Osteocyte (in vitro differentiated cells): ENCODE data around the gene DOCK3. TPM values are rescaled to one million over a fixed set of nuclear protein-coding genes. Genes with fewer than 3 reads are reported as not detected.

Experiments
- DNase-seq: peaks from one replicate; pipeline ENCODE4 v3.0.0; 2021; ENCODE audit warnings: mixed read lengths; ENCODE audit not compliant: unreplicated experiment; ENCODE audit errors: extremely low spot score
- H3K27ac Mint-ChIP-seq: one replicate; pipeline ENCODE4 v1.8.0; 2021; ENCODE audit warnings: mild to moderate bottlenecking, mixed read lengths; ENCODE audit not compliant: unreplicated experiment
- H3K27me3 Mint-ChIP-seq: one replicate; pipeline ENCODE4 v1.8.0; 2021; ENCODE audit warnings: mixed read lengths; ENCODE audit not compliant: unreplicated experiment
- H3K36me3 Mint-ChIP-seq: one replicate; pipeline ENCODE4 v1.8.0; 2021; ENCODE audit warnings: mixed read lengths; ENCODE audit not compliant: unreplicated experiment
- H3K4me1 Mint-ChIP-seq: one replicate; pipeline ENCODE4 v1.8.0; 2021; ENCODE audit warnings: mixed read lengths; ENCODE audit not compliant: unreplicated experiment
- H3K4me3 Mint-ChIP-seq: one replicate; pipeline ENCODE4 v1.8.0; 2021; ENCODE audit warnings: mild to moderate bottlenecking, moderate library complexity, mixed read lengths; ENCODE audit not compliant: unreplicated experiment
- H3K9me3 Mint-ChIP-seq: one replicate; pipeline ENCODE4 v1.8.0; 2021; ENCODE audit warnings: mixed read lengths; ENCODE audit not compliant: unreplicated experiment
- CTCF ChIP-seq: fragments of 200-600 bp; sonication (generic); IDR thresholded peaks from 2 replicates; pipeline ENCODE4 v1.5.0; 2021; ENCODE audit warnings: antibody characterized with exemption, mild to moderate bottlenecking, moderate library complexity
- total RNA-seq: library from RNA; stranded (reverse); gene quantifications from 2 replicates; pipeline ENCODE4 v1.2.1, GENCODE V29; 2021

The DOCK3 gene
- total RNA-seq, 1 donor from 2014 or later = 0.24 TPM

GRCh38 chr3:51336261-51336660 lies 661.5 kb downstream of the DOCK3 start:
- Mint-ChIP-seq H3K4me3 (no peak overlapping the region), H3K27me3 (no peaks in the 10 kb centered on the region), H3K27ac (no peak overlapping the region), H3K9me3 (no peaks in the 10 kb centered on the region), H3K36me3 (no peaks in the 10 kb centered on the region), H3K4me1 (peaks cover 23% of the 10 kb centered on the region)
- DNase-seq = no peak
- TF ChIP-seq CTCF = no peak

GRCh38 chr3:51337666-51338065 lies 662.9 kb downstream of the DOCK3 start:
- Mint-ChIP-seq H3K27ac (no peak overlapping the region), H3K36me3 (no peaks in the 10 kb centered on the region), H3K9me3 (no peaks in the 10 kb centered on the region)

GRCh38 chr3:51338632-51339031 lies 663.9 kb downstream of the DOCK3 start:
- DNase-seq = no peak
- no peak overlapping the region for H3K4me3 Mint-ChIP-seq
- no peaks in the 10 kb centered on the region for H3K36me3 Mint-ChIP-seq
- no peaks in the 10 kb centered on the region for H3K9me3 Mint-ChIP-seq
- peaks cover 25% of the 10 kb centered on the region for H3K4me1 Mint-ChIP-seq
- H3K27ac Mint-ChIP-seq = no peak overlapping the region
- no peak for TF ChIP-seq CTCF
- H3K27me3 Mint-ChIP-seq = no peaks in the 10 kb centered on the region

More at GRCh38 chr3:51337666-51338065, 662.9 kb downstream of the DOCK3 start:
- Mint-ChIP-seq H3K27me3 (no peaks in the 10 kb centered on the region), H3K4me1 (peaks cover 24% of the 10 kb centered on the region), H3K4me3 (no peak overlapping the region)
- no peak for TF ChIP-seq CTCF
- DNase-seq = no peak

GRCh38 chr3:51340013-51340829 lies 665.5 kb downstream of the DOCK3 start:
- TF ChIP-seq CTCF = no peak
- no peaks in the 10 kb centered on the region for H3K36me3 Mint-ChIP-seq
- peak overlapping the region; percentile 96 for H3K27ac Mint-ChIP-seq
- DNase-seq = no peak
- peaks cover 39% of the 10 kb centered on the region for H3K4me1 Mint-ChIP-seq
- no peaks in the 10 kb centered on the region for H3K27me3 Mint-ChIP-seq
- H3K4me3 Mint-ChIP-seq = no peak overlapping the region
- no peaks in the 10 kb centered on the region for H3K9me3 Mint-ChIP-seq

- peak overlapping the region; percentile 96 for H3K27ac Mint-ChIP-seq
- H3K4me3 Mint-ChIP-seq = no peak overlapping the region
- no peaks in the 10 kb centered on the region for H3K36me3 Mint-ChIP-seq
- no peak for TF ChIP-seq CTCF
- no peaks in the 10 kb centered on the region for H3K9me3 Mint-ChIP-seq
- no peak for DNase-seq
- H3K27me3 Mint-ChIP-seq = no peaks in the 10 kb centered on the region
- H3K4me1 Mint-ChIP-seq = peaks cover 40% of the 10 kb centered on the region
These were observed 666.4 kb downstream of the DOCK3 start for GRCh38 chr3:51340989-51341636.
